HG03460 (cell line): ENCODE measurements around the gene STAT6.
"Not testable (repeated sequence)": the region's sequence is repeated elsewhere in the genome, so short reads cannot be mapped to it uniquely, and the experiment has no call there.

Source experiments
- ATAC-seq: cut with Tn5 transposase; IDR thresholded peaks from one replicate; pipeline ENCODE4 v1.9.1; 2021; ENCODE audit not compliant: unreplicated experiment

The STAT6 gene

GRCh38 chr12:57127101-57127725, 16.1 kb upstream of the STAT6 start:
- no peak for ATAC-seq

GRCh38 chr12:57126561-57126960, 15.4 kb upstream of the STAT6 start:
- ATAC-seq: no peak

GRCh38 chr12:57126061-57126460, 14.9 kb upstream of the STAT6 start:
- no peak for ATAC-seq

- no peak for ATAC-seq
Measured at GRCh38 chr12:57124261-57124877, 13.2 kb upstream of the STAT6 start.

- ATAC-seq: no peak
Measured at GRCh38 chr12:57123813-57124212, 12.7 kb upstream of the STAT6 start.

GRCh38 chr12:57120718-57121117, 9.6 kb upstream of the STAT6 start:
- not testable (repeated sequence) for ATAC-seq

- ATAC-seq: no peak
Measured at GRCh38 chr12:57119294-57120085, 8.3 kb upstream of the STAT6 start.

- ATAC-seq: no peak
Measured at GRCh38 chr12:57118711-57119271, 7.6 kb upstream of the STAT6 start.

GRCh38 chr12:57116580-57117281, 5.6 kb upstream of the STAT6 start:
- ATAC-seq: no peak

GRCh38 chr12:57112492-57113294, 1.5 kb upstream of the STAT6 start:
- peak; percentile 45 for ATAC-seq

GRCh38 chr12:57110104-57111030, 795 bp downstream of the STAT6 start:
- peak; percentile 49 for ATAC-seq

- ATAC-seq: no peak
Measured at GRCh38 chr12:57109207-57110103, 1.7 kb downstream of the STAT6 start.

- no peak for ATAC-seq
Measured at GRCh38 chr12:57107456-57108155, 3.6 kb downstream of the STAT6 start.

- no peak for ATAC-seq
Measured at GRCh38 chr12:57106021-57106708, 5.0 kb downstream of the STAT6 start.

- no peak for ATAC-seq
Measured at GRCh38 chr12:57105011-57105753, 6.0 kb downstream of the STAT6 start.

GRCh38 chr12:57104292-57104910, 6.8 kb downstream of the STAT6 start:
- ATAC-seq: no peak
